HG03469 (cell line): ENCODE measurements around the gene SMYD3.
"Not testable (repeated sequence)": the region's sequence is repeated elsewhere in the genome, so short reads cannot be mapped to it uniquely, and the experiment has no call there.

Experiments
- ATAC-seq: cut with Tn5 transposase; IDR thresholded peaks from one replicate; pipeline ENCODE4 v1.9.1; 2021; ENCODE audit warnings: mild to moderate bottlenecking, moderate library complexity, moderate number of reproducible peaks; ENCODE audit not compliant: unreplicated experiment

Gene SMYD3

GRCh38 chr1:246081138-246081702 lies 425.9 kb downstream of the SMYD3 start:
- no peak for ATAC-seq

DNA sequence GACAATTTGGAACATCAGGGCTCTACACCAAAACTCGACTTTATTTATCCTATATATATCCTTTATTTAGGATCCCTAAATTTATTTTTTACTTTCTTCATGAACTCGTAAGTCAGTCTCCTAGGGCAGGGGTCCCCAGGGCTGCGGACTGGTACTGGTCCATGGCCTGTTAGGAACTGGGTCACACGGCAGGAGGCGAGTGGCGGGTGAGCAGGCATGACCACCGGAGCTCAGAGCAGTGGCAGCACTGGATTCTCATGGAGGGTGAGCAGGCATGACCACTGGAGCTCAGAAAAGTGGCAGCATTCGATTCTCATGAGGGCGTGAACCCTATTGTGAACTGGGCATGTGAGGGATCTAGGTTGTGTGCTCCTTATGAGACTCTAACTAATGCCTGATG lies 427.0 kb downstream of the SMYD3 start:
- ATAC-seq = no peak

GRCh38 chr1:246078888-246079252 lies 428.2 kb downstream of the SMYD3 start:
- no peak for ATAC-seq

DNA sequence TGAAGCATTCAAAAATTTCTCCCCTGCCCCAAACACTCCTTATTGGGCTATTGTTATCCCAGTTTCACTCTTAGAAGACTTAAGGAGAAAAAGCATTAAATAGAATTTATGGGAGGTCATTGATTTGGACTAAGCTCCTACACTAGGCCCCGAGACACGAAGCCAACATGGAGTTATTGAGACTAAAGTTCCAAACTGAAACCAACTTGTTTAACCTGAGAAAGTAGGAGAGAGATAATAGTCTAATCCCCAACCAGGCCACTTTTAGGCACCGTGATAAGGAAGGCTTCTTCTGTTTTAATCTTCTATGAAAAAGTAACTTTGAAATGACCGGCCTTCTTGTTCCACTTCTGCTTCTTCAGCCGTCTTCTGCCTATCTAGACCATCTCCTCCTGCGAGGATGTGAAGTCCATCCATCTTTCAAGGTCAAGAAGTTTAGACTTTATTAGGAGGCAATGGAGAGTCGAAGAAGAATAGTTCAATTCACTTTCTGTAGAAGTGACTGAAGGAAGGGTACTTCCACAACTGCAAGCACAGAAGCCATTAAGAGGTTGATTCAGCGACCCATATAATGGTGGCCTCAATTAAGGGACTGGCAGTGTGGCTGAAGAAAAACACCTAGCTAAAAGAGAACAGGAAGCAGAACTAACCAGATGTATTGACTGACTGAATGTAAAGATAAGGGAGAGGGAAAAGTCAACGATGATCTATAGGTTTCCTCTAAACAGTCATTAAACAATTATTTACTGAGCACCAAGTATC lies 428.8 kb downstream of the SMYD3 start:
- ATAC-seq = no peak

DNA sequence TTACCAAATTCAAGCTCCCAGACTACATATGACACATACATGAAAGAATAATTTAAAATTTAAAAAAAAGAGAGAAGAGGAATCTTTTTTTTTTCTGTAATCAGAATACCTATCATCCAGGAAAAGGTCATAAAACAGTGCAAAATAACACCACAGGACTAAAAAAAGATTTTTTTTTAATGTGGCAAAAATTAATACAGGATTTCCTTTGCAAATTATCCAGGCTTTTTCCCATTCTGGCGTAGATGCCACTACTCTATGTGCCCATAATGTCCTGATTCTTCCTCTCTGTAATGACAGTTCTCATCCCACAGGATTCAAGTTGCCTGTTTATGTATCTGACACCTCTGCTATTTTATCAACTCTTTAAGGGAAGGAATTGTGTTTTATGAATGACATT lies 429.6 kb downstream of the SMYD3 start:
- ATAC-seq = no peak

DNA sequence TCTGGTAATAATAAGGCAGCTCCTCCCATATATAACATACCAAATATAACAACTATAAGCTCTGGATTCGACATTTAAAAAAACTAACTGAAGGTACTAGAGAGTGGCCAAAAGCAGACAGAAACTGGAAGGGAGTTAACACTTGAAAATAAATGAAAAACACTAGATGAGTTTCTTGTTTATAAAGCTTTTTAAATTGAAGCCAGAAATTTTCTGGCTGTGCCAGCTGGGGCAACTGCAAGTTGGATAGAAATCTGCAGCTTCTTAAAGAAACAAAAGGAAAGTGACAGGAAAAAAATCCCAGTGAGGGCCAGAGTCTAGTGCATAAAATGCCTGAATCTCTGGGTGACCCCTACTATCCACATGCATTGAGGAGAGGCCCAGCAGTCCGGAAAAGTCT lies 432.7 kb downstream of the SMYD3 start:
- ATAC-seq = no peak

DNA sequence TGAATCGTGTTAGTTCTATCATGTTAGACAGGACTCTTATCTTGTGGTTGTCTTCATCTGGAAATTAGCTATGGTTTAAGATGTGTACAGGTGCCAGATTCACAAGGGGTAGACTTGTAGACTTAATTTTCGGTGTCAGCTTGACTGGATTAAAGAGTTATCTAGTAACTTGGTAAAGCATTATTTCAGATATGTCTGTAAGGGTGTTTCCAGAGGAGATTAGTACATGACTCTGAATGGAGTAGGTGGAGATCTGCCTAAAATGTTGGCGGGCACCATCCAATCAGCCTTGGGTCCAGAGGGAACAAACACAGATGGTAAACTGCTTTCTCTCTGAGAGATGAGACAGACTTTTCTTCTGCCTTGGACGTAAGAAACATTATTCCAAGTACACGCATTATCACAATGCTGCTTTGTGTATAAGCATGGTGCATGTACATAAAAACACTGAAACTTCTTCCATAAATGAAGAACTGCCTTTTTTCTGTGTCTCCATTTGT lies 434.6 kb downstream of the SMYD3 start:
- ATAC-seq = no peak

GRCh38 chr1:246071981-246072380 lies 435.1 kb downstream of the SMYD3 start:
- not testable (repeated sequence) for ATAC-seq

- ATAC-seq = not testable (repeated sequence)
These were observed 435.5 kb downstream of the SMYD3 start for GRCh38 chr1:246071561-246071960.

DNA sequence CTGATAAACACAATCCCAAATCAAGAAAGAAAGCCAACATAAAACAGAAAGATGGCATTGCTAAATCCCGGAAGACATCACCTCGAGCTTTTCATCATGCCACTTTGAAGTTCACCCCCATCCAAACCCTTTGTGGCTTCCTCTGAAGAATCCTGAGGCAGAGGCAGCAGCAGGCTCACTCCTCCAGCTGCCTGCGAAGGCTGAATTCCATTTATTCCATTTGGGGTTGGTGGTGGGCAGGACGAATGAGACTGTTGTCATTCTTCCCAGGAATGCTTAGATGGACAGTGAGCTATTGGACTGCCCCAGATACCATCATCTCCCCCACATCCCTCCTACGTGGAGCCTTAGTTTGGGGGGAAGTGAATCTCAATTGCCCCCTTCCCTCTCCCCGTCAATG lies 437.5 kb downstream of the SMYD3 start:
- no peak for ATAC-seq

DNA sequence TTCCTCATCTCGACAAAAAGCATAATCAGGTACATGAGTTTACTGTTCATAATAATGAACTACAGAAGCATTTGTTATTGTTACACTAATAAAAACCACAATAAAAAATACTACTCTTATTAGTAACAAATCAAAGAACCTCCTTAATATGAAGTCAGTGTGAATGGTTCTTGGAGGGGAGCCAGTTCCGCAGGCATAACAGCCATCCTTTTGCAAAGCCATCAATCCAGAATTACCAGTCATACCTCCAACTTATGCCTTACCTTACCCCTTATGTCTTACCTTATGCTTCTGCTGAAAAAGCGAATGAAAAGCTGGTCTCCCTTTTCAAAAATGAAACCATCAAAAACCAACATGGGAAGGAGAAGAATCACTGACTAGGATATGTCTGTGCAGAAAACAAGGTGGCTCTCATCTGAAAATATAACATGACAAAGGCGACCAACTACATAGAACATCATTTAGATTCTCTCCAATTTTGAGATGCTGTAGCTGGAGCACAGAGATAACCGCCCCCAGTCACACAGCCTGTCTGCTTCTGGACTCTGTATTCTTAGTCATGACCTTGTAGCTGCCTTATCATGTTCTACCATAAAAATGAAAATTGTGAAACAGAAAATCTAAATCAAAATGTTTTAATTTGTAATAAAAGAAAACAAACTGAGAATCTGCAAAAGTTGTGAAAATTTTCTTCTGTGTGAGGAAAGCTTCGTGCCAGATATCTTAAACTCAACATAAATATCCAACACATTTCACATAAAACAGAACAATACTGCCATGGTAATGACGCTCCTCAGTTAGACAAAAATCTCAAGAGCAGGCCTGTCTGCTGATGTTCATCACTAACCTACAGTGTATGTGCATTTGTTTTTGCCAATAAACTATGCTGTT lies 438.2 kb downstream of the SMYD3 start:
- no peak for ATAC-seq

DNA sequence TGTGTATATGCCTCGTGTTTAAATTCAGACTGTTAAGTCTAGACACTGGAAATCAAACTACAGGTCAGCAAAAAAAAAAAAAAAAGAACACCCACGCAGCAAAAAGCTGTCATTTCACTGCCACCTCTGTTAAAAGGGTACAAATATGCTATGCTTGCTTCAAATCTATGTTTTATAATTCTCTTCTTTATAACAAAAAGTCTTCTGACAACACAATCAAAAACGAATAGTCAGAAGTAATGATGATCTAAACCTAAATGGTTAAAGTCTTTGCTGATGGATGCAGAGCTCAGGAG lies 438.9 kb downstream of the SMYD3 start:
- ATAC-seq = no peak

DNA sequence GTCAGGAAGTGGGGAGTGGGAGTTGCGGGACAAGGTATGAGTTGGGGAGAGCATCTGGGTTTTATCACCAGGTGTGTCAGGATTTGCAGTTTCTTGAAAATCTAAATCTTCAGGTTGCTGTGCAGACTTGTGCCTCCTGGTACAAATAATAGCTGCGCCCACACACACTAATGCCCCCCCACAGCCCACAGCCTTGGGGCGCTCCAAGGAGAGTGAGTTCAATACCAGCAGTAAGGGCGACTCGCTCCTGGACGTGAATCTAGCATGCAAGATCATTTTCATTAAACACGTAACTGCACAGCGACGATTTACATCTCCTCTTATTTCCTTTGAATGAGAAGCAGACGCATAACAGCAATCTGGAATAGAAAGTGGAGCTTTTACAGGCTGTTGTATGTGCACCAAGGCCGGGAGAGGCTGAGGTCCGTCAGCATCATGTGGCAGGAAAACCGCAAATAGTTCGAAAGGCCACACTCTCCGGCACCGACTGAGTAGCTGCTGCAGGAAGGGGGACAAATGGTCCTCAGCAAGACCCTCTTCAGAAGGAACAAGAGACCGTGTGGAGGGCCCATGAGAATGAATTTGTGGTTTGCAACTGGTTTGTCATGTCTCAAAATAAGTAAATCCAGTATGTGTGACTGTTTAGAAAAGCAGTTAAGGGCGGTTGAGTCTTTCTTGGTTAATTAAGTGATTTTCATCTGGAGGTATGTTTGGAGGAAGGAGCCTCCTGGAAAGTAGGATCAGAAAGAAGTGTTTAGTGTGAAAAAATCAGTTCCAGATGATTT lies 439.5 kb downstream of the SMYD3 start:
- ATAC-seq = no peak

DNA sequence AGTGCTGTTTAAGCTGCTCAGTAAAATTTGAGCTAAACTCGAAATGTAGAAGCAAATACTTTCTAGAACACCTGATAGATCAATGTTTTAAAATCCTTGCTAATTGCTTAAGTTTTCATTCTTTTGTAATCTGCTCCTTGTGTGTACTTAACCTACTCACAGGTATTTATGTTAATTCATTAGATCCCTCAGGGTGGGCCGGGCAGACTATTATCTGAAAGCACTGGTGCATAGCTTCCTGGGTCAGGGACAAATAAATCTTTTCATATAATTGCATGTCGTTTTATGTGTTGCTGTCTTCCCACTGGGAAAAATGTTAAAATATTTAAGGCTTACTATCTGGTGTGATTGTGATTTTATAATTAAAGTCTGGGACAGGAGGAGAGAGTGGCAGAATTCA lies 440.5 kb downstream of the SMYD3 start:
- ATAC-seq = no peak

DNA sequence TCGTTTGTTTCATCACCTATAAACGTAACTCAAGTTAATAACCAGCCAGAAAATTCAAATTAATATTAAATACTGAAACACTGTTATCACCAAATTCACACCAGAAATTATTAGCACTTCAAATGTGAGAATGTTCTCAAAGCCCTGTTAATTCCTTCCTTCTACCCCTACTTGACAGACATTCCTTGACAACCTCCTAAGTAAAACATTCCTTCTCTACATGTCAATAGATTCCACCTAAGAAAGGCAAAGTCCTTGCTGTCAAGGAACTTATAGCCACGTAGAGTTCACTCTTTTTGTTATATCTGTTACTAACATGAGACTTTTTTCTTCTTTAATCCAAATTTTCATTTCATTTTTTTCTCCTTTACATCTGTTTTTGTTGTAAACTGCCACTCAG lies 441.5 kb downstream of the SMYD3 start:
- ATAC-seq = no peak

GRCh38 chr1:246064891-246065290 lies 442.2 kb downstream of the SMYD3 start:
- no peak for ATAC-seq

- ATAC-seq = no peak
These were observed 444.0 kb downstream of the SMYD3 start for GRCh38 chr1:246063013-246063616.

GRCh38 chr1:246058466-246058865 lies 448.6 kb downstream of the SMYD3 start:
- ATAC-seq = no peak

- no peak for ATAC-seq
These were observed 454.5 kb downstream of the SMYD3 start for GRCh38 chr1:246052603-246053002.

DNA sequence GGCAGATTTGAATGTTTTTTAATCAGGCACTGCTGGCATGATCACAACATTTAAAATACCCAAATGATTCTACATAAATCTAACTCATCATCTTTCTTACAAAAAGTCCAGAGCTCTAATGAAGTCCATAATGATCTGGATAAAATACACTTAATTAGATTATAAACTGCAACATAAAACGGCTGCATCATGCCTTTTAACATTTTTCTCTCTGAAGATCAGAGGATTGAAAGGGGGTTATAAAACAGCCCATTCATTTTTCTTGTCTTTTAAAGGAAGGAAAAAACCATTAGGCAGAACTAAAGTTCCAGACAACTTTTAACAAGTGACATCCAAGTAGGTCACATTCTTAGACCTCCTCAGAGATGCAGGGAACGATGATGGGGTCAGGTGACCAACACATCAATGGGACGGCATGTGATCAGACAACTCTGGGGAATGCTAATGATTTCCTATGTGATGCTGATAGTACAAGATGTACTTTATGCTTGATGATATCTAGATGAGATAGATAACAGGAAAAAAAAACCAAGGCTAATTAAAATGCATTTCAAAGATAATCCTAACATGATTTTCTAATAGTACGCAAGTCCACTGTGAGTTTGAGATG lies 455.1 kb downstream of the SMYD3 start:
- ATAC-seq = no peak
